ENCODE data around the gene MSLN.

MSLN gene

DNA sequence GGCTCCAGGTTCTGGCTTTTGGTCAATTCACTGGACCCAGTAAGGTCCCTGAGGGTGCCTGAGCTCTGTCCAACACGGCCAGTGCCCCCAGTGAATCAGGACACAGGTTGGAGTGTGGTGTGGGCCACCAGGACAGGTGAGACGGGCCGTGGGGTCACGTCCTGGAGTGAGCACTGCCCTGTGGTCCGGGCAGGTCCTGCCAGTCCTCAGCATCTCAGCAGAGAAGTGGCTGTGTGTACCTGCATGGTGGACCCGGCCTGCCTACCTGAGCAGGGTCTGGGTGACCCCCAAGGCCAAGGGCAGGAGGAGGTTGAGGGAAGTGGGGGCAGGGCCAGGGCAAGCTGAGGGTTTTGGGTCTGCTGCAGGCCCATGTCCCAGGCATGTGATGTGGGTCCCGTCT lies 41.9 kb downstream of the MSLN start:
- intact Hi-C loops (cut with DNase I; ENCODE audit: low total_unique reads) = no loop called here
- H3K36me3 ChIP-seq = no peaks in the 10 kb centered on the region
- TF ChIP-seq, protein P1, sequence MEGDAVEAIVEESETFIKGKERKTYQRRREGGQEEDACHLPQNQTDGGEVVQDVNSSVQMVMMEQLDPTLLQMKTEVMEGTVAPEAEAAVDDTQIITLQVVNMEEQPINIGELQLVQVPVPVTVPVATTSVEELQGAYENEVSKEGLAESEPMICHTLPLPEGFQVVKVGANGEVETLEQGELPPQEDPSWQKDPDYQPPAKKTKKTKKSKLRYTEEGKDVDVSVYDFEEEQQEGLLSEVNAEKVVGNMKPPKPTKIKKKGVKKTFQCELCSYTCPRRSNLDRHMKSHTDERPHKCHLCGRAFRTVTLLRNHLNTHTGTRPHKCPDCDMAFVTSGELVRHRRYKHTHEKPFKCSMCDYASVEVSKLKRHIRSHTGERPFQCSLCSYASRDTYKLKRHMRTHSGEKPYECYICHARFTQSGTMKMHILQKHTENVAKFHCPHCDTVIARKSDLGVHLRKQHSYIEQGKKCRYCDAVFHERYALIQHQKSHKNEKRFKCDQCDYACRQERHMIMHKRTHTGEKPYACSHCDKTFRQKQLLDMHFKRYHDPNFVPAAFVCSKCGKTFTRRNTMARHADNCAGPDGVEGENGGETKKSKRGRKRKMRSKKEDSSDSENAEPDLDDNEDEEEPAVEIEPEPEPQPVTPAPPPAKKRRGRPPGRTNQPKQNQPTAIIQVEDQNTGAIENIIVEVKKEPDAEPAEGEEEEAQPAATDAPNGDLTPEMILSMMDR (IDR thresholded peaks at IDR 0.05) = no peak
- peaks cover 0 to 9% (median 4%) of the 10 kb centered on the region in 4 donors for H3K4me1 ChIP-seq
- no peak overlapping the region for H3K27ac ChIP-seq
- H3K27me3 ChIP-seq = peaks cover 0 to 64% of the 10 kb centered on the region in 2 donors
- H3K4me3 ChIP-seq = no peak overlapping the region
- DNase-seq = no peak
- H3K9me3 ChIP-seq = no peaks in the 10 kb centered on the region

DNA sequence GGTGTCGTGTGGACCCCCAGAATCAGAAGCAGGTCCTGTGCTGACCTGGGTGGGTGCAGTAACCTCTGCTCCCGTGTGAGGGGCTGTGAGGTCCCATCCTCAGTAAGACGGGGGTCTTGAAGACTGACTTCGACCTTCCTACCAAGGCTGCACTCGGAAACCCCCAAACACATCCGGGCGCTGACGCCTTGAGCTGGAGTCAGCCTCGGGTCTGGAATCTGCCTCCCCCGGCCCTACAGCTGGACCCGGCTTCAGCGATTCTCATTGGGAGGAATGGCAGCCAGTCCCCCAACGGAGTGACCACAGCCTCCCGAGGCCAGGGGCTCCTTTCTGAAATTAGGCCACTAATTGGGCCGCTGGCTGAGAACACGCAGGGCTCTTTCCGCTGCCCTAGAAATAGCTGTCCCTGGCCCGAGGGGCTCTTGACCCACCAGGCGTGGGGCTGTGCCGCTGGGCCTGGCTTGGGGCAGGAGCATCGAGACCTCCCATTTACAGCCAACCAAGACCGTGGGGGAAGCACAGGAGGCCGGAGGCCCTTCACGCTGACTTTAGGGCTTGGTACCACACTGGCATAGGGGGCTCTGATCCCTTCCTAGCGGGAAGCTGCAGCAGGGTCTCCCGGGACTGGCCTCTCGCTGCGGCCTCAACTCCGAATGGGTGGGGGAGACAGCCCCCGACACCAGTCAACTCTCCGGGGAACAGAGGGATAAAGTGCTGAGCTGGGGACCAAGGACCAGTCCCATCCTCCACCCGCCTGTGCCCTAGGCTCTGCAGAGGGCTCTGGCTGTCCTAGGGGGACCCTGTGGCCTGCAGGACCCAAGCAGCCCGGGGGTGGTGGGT lies 42.6 kb downstream of the MSLN start:
- peaks cover 0 to 12% (median 6%) of the 10 kb centered on the region in 4 donors for H3K4me1 ChIP-seq
- TF ChIP-seq, protein P1 (IDR thresholded peaks at IDR 0.05) = no peak
- no peak overlapping the region for H3K27ac ChIP-seq
- no peaks in the 10 kb centered on the region for H3K36me3 ChIP-seq
- DNase-seq = no peak
- no peak overlapping the region for H3K4me3 ChIP-seq
- intact Hi-C loops (cut with DNase I; ENCODE audit: low total_unique reads) = no loop called here
- H3K9me3 ChIP-seq = no peaks in the 10 kb centered on the region
- peaks cover 0 to 57% of the 10 kb centered on the region in 2 donors for H3K27me3 ChIP-seq

DNA sequence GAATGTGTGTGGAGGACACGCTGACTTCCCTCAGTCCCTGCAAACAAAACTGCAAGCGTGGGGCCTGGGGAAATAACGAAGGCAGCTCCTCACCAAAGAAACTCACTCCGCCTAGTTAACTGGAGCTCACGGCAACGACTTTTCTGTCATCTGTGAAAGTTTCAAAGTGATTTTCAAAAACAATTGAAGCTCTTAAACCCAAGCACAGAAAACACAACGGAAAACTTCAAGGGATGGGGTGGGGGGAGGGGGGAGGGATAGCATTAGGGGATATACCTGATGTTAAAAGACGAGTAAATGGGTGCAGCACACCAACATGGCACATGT lies 43.2 kb downstream of the MSLN start:
- H3K9me3 ChIP-seq = no peaks in the 10 kb centered on the region
- H3K4me1 ChIP-seq = peaks cover 0 to 17% (median 9%) of the 10 kb centered on the region in 4 donors
- no peak for DNase-seq
- TF ChIP-seq, protein P1 (IDR thresholded peaks at IDR 0.05) = no peak
- H3K36me3 ChIP-seq = no peaks in the 10 kb centered on the region
- no peak overlapping the region for H3K27ac ChIP-seq
- peaks cover 0 to 52% of the 10 kb centered on the region in 2 donors for H3K27me3 ChIP-seq
- intact Hi-C loops (cut with DNase I; ENCODE audit: low total_unique reads) = no loop called here
- no peak overlapping the region for H3K4me3 ChIP-seq

DNA sequence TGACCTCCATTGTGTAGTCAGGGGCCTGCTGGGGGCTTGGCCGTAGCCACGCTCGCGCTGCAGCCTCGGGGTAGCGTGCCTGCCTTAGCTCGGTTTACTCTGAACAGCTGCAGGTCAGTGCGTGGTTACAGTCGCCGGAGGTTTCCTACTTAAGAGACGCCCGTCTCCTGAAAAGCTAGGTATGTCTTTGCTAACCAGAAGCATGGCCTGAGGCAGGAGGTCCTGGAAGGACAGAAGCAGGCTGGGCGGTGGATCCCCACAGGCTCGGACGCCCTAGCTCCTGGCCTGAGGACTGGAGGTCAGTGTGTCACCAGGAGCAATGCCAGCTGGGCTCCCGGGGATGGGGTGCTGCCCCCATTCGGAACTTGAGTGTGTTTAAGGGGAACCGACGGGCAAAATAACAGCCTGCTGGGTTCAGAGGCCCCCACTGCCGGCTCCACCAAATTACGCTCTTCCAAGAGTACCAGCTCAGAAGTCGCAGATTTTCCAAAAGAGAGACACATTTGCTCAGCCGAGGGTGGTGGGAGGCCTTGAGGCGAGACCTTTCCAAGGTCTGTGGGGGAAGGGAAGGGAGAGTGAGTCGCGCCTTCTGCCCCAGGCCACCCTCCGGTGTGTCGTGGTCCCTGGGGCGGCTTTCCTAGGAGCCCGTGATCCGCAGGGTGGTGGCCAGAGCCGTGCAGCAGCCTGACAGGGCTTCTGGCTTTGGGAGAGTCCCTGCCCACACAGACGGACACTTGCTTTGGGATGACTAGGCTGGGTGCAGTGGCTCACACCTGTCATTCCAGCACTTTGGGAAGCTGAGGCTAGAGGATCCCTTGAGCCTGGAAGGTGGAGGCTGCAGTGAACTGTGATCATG lies 43.9 kb downstream of the MSLN start:
- no peaks in the 10 kb centered on the region for H3K9me3 ChIP-seq
- no peaks in the 10 kb centered on the region for H3K36me3 ChIP-seq
- H3K4me3 ChIP-seq = no peak overlapping the region
- H3K27me3 ChIP-seq = peaks cover 0 to 47% of the 10 kb centered on the region in 2 donors
- peaks cover 0 to 18% (median 9%) of the 10 kb centered on the region in 4 donors for H3K4me1 ChIP-seq
- TF ChIP-seq, protein P1 (IDR thresholded peaks at IDR 0.05) = no peak
- intact Hi-C loops (cut with DNase I; ENCODE audit: low total_unique reads) = no loop called here
- DNase-seq = no peak
- no peak overlapping the region for H3K27ac ChIP-seq

DNA sequence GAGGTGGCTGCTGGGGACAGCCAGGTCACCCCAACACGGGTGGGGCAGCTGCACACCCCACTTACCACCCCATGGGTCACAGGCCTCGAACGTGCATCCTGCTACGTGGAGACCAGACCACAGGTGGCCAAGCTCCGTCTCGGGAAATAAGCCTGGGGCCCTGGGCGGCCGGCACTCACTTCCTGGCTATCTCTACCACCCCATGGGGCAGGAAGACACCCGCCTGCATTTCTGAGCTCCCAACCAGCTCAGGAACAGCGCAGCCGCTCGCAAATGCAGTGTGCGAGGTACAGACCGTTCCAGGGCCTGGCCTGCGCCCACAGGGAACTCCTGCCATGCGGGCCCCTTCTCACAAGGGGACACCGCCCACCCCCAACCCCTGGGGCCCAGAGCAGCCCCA lies 44.9 kb downstream of the MSLN start:
- Histone ChIP-seq H3K9me3 (no peaks in the 10 kb centered on the region), H3K36me3 (no peaks in the 10 kb centered on the region), H3K27ac (no peak overlapping the region), H3K27me3 (peaks cover 0 to 43% of the 10 kb centered on the region in 2 donors), H3K4me3 (no peak overlapping the region), H3K4me1 (peaks cover 0 to 18% (median 7%) of the 10 kb centered on the region in 4 donors)
- DNase-seq = no peak
- intact Hi-C loops (cut with DNase I; ENCODE audit: low total_unique reads) = no loop called here
- TF ChIP-seq, protein P1 (IDR thresholded peaks at IDR 0.05) = no peak

All from tibial artery (tissue), 4 donors.